ENCODE results near the gene JADE3.

DNA sequence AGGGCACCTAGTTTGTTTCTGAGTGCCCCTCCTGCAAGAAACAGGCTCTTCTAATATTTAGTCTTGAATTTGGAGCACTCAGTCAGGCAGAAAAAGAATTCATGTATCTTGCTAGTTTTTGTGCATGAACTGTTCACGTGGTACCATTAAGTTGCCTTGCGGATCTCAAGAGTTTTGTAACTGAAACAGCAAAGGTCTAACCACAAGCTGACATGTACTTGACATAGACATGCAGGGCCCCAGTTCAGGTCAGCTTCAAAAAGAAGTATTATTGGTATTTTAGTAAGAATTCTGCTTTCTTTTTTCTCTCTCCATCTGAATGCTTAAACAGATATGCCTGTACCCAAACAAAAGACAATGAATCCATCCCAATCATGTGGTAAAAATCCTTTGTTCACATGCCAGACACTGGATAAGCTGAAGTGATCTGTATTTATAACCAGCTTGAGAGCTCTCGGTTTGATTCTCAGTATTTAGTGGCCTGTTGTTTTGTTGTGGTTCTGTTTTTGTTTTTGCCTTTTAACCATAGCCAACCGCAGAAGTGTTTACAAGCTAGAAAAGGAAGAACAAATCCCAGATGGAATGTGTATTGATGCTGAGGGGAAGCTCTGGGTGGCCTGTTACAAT is 179.0 kb downstream of the JADE3 start:
- TF ChIP-seq ZNF114 (CRISPR knock-in tag; IDR thresholded peaks at IDR 0.05) (no peak), POLR2AphosphoS5 (IDR thresholded peaks at IDR 0.05; ENCODE audit: low read depth) (no peak), CTCF (conservative IDR thresholded peaks at IDR 0.05; ENCODE audit: low read depth in 2 of 2) (no peak), ZNF331 (CRISPR knock-in tag; IDR thresholded peaks at IDR 0.05; ENCODE audit: low read depth) (no peak), EZH2 (IDR thresholded peaks at IDR 0.05; ENCODE audit: low read depth, unreplicated experiment) (no peak), REST (IDR thresholded peaks at IDR 0.05; ENCODE audit: unreplicated experiment) (no peak), NANOG (IDR thresholded peaks at IDR 0.05; ENCODE audit: borderline replicate concordance) (no peak)

Data from GM23338 (cell line).